Measurements from ENCODE around the gene PRKCB.

The PRKCB gene

DNA sequence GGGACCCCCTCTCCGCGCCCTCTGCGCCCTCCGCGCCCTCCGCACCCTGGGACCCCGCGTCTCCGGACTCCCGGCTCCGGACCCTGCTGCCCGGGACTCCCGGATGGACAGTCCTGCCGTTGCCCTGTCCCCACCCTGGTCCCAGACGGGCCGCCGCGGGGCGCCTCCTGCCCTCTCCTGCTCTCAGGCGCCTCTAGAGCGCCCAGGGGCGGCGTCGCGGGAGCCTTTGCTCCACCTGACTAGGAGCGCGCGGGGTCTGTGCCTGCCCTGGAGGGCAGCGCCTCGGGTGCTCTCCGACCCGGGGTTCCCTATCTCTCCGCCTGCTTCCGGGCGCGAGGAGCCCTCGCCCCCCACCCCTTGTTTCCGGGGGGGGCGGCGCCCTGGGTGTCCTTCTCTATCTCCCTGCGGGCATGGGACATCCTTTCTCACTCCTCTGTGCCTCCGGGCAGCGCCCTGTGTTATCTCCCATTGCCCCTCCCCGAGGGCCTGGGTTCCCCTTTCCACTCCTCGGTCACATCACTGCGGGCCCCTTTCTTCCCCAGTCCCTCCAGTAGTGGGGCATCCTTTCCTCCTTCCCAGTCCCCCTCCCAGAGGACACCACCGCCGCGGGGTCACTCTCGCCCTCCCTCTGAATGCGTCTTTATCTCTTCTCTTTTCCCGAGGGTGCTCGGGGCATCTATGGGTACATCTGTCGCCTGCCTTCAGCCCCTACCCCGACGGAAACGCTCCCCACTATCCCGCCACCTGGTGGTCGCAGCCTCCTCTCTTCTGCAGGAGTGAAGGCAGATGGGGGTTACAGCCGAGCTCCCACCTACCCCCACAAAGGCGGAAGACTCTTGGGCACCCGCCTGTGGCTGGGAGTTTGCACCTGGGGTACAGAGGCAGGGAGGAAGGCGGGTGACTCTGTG is 875 bp downstream of the PRKCB start:
- no peak for DNase-seq

DNA sequence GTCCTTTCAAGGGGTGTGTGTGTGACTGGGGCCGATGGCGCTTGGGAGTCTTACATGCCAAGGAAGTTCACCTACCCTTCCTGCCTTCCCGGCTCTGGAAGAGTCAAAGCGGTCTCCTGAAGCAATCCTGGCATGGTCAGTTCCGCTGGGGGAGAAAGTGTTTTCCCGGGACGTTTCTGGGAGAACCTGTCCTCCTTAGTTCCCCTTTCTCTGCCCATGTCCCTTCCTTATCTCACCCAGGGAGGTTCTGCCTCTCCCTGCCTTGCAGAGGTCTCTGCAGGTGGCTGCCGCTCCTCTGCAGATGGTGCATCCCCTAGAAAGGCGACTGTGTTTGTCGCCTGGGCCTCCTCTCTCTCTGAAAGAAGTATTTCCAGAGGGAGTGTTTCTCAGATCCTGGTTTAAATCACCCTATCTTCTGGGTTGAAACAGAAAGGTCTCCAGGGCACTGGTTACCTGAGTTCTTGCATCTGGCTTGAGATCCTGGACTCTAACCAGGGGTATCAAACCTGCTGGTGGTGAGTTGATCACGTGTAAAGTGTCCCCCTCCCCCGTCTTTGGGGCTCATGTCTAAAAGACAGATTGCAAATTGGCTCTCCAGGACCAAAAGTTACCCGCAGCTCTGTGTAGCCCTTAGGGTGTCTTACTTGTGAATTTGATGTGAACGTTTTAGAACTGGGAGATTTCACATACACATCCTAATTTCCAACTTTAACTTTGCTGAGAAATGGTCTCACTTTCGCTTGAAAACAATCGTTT is 1.9 kb downstream of the PRKCB start:
- DNase-seq, result no peak

DNA sequence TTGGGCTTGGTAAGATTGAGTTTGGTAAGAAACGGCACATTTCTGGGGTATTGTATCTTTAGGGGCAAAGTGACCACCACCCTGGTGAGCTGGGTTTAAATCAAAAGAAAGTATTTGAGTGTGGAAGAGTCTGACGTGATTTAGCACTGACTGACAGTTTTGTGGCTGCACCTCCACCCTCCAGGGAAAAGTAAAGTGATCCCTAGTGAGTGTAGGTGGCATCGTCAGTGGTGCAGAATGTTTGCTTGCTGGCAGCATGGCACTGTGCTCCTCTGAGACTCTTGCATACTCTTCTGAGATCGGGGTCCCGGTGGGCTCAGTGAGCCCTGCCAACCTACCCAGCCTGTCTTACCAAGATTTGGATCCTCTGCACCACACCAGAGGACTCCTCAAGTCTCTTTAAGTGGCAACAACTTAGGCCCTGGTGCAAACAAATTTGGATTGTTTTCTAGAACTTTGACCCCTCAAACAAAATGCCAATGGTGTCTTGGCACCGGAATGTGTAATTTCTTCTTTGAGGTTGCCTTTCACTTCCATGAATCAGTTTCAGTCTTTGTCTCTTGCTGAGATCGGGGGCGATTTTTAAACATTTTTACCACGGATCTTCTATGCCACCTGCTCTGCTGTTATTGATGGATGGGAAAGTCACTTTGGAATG is 2.8 kb downstream of the PRKCB start:
- DNase-seq, result no peak

DNA sequence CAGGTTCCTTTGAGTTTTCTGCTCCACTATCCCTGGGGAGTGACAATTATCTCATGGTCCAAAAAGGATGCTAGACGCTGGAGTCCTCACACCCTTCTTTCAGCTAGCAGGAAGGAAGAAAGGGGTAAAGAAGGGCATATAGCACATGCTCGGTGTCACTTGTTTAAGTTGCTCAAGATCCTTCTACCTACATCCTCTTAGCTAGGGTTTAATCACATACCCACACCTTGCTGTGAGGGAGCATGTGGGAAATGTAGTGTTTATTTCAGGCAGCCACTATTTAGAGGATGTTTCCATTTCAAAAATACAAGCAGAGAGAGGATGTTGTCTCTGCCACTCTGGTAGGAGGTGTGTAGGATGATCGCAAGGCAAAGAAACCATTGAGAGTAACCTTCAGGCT is 4.5 kb downstream of the PRKCB start:
- no peak for DNase-seq

DNA sequence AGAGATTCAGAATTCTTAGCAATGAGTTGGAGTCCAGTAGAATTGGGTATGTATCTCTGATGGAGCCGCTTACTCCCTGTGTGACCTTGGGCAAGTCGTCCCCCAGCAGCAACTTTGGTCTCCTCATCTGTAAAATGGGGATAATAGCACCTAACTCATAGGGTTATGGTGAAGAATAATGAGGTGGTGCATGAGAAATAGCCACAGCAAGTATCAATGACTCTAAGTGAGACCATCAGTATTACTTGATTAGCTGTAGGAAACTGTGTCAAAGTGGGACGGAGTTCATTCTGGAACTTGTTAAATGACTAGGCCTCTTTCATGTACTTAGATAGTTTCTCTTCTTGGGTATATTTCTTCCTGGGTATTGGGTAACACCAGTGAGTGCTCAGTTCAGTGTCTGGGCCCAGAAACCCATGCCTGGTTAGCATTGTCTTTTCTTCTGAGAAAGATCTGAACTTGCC is 6.4 kb downstream of the PRKCB start:
- DNase-seq, result no peak

DNA sequence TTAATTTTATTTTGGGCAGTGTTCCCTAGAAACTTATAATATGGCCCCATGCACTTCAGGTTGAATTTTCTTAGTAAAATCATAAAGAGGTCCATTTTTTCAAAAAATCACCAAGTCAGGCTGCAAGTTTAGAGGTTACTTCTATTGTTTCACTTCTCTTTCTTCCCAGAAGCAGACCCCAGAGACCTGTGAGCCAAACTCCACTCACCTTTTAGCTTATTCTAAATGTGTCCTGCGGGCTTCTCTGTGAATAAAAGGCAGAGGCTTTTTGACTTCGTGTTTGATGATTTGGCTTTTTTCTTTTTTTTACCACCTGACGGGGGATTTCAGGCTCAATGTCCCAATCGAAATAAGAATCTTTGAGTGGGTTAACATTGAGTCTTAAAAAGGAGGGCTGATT is 7.4 kb downstream of the PRKCB start:
- DNase-seq, result no peak

DNA sequence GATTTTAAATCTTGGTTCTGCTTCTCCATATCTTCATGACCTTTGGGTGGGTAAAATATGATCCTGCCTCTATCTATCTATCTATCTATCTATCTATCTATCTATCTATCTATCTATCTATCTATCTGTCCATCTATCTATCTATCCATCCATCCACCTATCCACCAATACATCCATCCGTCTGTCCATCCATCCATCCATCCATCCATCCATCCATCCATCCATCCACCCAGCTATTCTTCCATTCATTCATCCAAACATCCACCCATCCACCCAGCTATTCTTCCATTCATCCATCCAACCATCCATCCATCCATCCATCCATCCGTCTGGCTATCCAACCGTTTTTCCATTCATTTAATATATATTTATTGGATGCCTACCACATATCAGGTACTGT is 11.5 kb downstream of the PRKCB start:
- no peak for DNase-seq

DNA sequence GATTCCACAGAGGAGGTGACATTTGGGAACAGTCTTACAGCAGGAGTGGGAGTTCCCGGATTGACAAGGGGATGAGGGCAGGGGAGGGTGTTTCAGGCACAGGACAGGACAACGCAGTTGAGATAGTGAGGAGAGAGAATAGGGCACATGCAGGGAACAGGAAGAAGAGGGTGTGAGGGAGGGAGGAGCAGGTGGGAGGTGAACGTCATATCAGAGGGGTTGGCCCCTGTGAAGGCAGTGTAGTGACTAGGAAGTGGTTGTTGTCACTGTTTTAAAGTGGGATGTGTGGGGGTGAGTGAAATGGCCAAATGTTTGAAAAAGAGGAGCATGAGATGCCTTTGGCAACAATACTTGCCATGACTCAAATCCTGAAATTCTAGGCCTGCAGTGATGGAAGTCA is 12.2 kb downstream of the PRKCB start:
- no peak for DNase-seq

DNA sequence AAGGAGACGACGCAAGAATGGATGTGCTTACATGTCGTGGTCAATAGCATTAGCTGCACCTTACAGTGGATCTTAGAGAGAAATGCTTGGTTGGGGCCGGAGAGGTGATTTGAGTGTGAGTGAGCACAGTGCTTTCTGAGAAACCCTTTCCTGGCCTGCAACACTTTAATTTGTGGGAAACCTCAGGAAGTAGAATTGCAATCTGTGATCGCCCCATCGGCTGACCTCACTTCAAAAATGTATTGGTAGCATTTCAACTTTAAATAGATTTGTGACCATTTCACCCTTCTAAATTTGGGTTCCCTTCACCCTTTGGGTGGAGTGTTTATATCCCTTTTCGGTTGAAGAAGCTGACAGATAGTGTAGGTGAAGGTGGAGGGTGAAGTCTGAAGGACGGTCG is 13.2 kb downstream of the PRKCB start:
- no peak for DNase-seq

DNA sequence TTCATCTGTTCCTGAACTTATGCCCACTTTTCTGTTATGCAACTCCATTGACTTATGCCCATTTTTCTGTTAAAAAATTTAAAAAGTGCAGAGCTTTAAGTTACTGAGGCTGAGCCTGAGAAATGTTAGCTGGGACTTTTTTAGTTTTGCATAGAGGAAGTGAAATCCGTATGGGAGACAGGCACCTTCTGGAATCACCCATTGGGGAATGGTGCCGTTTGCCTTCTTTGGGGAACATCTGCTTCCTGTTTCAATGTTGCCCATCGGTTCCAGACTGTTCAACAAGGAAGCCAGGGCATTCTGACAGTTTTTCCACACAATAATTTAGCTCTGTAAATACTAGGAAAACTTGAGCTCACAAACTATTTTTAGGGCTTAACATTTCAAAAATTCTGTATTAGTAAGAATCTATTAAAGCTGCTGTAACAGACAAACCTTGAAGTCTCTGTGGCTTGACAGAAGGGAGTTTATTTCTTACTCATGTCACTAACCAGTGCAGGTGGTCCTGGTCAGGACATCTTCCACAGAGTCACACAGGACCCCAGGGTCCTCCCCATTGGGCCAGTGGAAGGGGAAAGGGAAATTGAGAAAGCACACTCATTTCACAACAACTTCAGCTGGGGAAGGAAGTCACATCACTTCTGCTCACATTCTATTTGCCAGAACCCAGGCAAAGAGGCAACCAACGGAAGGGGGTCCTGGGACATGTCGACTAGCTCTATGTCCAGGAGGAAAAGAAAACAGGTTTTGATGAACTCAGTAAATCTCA is 17.2 kb downstream of the PRKCB start:
- no peak for DNase-seq

DNA sequence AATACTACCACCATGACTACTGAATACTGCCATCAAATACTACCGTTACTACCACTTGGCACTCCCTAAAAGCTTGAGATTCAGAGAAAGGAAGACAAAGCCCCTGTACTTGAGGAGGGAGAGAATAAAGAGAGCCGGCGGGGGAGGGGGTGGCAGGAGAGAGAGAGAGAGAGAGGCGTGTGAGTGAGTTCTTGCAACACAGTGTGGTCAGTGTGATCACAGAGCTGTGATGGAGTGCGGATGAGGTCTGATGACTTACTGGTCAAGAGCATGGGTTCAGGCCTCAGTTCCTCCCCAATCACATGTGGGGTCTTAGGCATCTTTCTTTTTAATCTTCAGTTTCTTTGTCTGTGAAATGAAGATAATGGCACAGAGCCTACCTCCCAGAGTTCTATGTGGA is 19.2 kb downstream of the PRKCB start:
- DNase-seq, result no peak

DNA sequence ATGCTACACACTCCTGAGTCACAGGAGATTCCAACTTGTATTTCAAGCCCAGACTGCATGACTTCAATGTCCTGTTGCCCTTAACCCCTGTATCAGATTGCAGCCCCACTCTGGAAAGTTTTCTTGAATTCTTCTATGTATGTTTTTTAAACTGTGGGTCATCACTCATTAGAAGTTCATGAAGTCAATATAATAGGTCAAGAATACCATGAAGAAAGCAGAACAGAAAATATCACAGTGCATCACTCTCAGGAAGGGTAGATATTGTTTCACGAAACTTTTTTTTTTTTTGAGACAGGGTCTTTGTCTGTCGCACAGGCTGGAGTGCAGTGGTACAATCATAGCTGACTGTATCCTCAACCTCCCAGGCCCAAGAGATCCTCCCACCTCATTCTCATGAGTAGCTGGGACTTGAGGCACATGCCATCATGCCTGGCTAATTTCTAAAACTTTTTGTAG is 20.5 kb downstream of the PRKCB start:
- DNase-seq, result no peak

DNA sequence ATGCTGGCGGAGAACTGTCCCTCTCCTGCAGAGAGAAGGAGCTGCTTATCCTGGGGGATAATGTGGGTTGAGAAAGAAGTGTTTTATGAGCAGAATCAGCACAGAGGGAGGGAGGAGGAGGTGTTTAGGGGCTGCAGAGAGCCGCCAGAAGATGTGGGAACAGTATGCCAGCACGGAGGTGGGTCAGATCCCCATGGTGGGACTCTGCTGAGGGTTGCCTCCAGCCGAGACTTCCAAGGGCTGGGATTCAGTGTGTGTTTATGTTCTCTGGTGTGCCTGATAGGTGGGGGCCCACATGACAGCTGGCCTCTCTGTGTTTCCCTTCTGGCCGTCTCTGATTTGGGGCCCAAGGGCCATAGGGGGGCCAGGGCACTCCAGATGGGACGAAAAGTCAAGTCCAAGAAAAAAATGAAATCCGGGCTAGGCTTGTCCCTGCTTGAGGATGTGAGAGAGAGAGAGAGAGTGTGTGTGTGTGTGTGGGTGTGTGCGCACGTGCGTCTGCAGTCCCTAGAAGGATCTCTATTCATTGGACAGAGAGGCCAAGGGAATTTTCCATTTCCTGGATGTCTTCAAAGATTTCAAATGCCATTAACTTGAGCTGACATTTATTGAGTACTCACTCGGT is 21.6 kb downstream of the PRKCB start:
- no peak for DNase-seq

DNA sequence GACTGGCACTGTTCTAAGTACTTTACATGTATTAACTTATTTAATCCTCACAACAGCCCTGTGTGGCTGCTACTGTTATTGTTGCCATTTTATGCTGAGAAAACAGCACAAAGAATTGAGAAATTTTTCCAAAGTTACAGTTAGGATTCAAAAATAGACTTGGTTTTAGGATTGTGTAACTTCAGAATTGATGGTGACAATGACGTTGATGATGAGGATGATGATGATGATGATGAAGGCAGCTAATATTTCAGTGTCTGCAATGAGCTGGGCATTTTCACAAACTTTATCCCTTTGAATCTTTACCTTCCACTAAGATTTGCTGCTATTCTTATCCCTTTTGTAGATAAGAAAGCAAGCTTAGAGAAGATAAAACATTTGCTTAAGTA is 22.1 kb downstream of the PRKCB start:
- DNase-seq, result no peak

DNA sequence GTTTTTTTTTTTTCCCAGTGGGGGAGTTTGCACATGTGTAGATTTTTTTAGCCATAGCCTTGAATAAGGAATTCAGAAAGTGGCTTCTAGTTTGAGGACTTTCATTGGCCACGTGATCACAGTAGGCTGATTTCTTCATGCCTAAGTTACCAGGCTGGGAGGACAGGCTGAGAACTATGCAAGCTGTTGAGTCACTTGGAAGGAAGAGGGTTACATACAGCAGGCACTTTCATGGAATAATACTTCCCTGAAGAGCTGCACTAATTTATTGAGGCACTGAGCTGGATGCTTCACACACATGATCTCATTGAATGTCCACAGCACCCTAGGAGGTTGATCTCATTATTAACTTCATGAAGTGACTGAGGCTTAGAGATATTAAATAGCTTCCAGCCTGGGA is 22.8 kb downstream of the PRKCB start:
- no peak for DNase-seq

DNA sequence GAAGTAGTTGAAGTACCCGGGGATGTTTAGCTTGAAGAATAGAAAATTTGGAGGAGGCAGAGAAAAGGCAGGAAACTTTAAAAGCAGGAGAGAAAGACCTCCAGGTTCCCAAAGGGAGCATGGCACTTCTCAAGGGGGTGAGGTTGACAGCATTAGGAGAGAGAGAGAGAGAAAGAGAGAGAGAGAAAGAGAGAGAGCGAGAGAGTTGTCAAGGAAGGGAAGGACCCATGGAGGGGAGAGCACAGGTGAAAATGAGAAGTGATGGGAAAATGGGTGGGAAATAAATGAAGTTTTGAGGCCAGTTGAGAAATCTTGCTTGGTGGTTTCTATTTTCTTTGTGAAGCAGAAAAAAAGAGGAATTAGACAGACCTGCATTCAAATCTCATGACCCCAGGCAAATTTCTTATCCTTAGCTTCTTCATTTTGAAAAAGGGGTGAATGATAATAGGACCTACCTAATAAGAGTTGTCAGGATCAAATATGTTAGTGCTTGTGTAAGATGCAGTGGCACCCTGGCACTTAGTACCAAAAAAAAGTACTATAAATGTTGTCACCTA is 24.0 kb downstream of the PRKCB start:
- DNase-seq, result no peak

DNA sequence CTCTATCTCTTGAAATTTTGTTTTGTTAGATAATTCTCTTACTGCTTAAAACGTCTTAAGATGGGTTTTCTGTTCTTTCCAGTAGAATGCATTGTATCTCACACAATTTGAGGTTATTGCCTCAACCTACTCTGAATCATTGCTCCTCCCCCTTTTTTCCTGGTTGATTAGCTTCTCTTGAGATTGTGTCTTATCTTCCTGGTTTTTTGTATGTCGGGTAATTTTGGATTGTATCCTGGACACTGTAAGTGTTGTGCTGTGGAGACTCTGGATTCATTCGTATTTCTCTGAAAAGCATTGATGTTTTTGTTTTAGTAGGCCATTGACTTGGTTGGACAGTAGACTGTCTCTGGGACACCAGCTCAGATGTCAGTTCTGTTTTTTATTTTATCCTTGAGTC is 26.1 kb downstream of the PRKCB start:
- DNase-seq, result no peak

DNA sequence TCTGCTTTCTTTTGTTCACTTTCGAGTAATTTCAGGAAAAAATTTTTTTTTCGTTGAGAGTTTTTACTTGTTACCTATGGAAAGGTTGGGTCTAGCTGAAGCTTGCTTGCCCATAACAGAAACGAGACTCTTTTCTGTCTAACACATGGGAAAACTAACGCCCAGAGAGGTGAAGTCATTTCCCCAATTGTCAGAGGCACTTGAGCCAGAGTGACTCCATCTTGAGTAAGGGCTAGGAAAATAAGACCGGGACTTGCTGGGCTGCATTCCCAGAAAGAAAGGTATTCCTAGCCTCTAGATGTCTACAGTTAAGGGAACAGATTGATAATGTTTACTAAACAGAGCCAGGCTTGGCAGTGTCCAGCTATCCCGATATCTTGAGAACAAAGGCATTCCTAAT is 26.8 kb downstream of the PRKCB start:
- DNase-seq, result no peak

DNA sequence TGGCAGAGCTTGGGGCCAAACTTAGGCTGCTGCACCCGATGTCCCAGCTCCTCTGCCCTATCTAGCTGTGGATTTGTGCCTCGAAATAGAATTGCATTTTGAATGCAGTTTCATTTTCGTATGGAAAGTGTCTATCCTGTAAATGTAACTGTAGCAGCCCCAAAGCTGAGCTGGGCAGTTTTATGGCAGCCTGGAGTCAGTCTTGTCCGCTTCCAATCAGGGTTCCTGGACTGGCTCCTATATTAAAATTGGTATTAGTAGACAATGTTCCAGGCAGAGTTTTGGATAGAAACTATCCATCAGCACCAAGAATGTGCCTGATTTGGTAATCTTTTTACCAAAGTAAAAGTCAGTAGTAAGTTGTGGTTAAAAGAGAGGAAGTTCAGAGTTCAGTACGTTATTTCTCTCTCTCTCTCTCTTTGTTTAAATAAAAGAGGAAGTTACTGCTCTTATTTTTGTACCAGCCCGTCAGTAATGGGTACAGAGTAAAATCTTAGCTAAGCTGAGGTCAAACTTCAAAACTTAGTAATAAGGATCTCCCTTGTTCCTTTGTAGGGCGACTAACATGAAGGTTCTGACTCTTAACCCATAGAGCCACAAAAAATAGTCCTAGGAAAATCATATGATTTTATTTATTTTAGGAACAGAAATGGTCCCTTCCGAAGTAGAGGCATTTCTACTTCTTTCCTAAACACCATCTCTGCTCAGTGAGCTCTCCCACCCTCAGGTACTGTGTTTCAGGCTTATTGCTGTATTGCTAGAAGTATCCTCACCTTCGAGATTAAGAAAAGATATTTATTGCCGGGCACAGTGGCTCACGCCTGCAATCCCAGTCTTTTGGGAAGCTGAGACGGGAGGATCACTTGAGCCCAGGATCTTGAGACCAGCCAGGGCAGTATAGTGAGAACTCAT is 28.0 kb downstream of the PRKCB start:
- DNase-seq, result no peak

DNA sequence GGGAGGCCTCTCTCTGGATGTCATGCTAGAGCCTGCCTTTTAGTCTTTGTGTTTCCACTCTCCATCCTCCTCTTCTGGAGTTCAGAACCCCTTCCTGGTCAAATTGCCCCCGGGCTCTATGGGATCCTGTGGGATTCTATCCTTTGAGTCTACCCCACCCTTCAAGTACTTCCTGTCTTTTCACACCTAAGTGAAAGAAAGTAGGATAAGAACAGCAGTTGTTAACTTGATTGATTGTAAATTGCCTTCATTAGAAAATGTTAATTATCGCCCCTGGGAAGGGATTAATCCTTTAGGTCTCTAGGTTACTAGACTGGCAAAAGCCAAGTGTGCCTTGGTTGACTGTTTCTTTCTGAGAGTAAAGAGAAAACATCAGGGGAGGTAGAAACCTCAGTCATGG is 30.1 kb downstream of the PRKCB start:
- no peak for DNase-seq

DNA sequence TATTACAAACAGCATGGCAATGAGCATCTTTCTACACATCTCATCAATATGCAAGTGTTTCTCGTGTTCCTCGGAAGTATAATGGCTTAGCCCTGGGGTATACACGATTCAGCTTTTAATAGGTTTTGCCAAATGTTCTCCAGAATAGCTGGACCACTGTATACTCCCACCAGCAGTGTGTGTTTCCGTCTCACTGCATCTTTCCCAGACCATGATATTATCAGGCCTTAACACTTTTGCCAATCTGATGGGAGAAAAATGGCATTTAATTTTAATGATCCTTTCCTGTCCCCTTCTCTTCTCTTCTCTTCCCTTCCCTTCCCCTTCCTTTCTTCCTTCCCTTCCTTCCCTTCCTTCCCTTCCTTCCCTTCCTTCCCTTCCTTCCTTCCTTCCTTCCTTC is 30.8 kb downstream of the PRKCB start:
- no peak for DNase-seq
